HepG2 (cell line): Measurements from ENCODE around the gene ATP8A2. TPM values are rescaled to one million over a fixed set of nuclear protein-coding genes. Genes with fewer than 3 reads are reported as not detected.

Experiments used
- ATAC-seq: fragments of 200-7000 bp; cut with Tn5 transposase; 3 replicates; pipeline ENCODE4 v1.9.1; 2020; ENCODE audit warnings: mild to moderate bottlenecking, moderate library complexity
- BruUV-seq: library from RNA; stranded (reverse); fragments of 400-500 nt; replicated peaks from 2 replicates; lab custom pipeline; 2021; lab: Mats Ljungman, UMichigan
- CTCF ChIA-PET: fragments of 300-600 bp; formaldehyde crosslinking; extraction: SDS; loops from one replicate; lab custom pipeline; 2021; ENCODE audit warnings: low total read pairs, inconsistent platforms, low intra/inter-chr PET ratio; lab: Yijun Ruan, JAX
- POLR2A ChIA-PET: fragments of 350-600 bp; sonication (Branson Sonifier 250); formaldehyde crosslinking; loops from one replicate; lab custom pipeline; 2020; ENCODE audit warnings: antibody characterized with exemption, inconsistent platforms; lab: Yijun Ruan, JAX
- DNase-seq: peaks from one replicate; pipeline ENCODE4 v3.0.0-alpha.2; 2015; ENCODE audit warnings: low spot score
- FAIRE-seq: peaks from 3 replicates; lab custom pipeline; 2011; peaks lifted over from hg19 to GRCh38; lab: Jason Lieb, UNC
- H2AFZ ChIP-seq: one replicate; pipeline ENCODE4 v1.6.1; 2011; ENCODE audit warnings: low read length, inconsistent platforms
- H3K27ac ChIP-seq: fragments of 300-600 bp; 3 replicates; pipeline ENCODE4 v1.8.0; 2011; ENCODE audit warnings: mixed run types, mild to moderate bottlenecking, mixed read lengths, low read length, inconsistent platforms; ENCODE audit not compliant: insufficient read depth; ENCODE audit errors: extremely low read length
- H3K27me3 ChIP-seq, 2 experiments: fragments of 200-600 bp in 1 of 2; 2 replicates in 1 of 2; 3 replicates in 1 of 2; pipeline versions ENCODE4 v1.6.0 to v1.8.0; 2011; ENCODE audit warnings: low read length in 2 of 2, mild to moderate bottlenecking in 2 of 2, moderate library complexity in 2 of 2, inconsistent platforms in 1 of 2; ENCODE audit not compliant: insufficient read depth in 2 of 2, control insufficient read depth in 1 of 2
- H3K36me3 ChIP-seq, 2 experiments: fragments of 200-600 bp in 1 of 2; replicated peaks in 1 of 2; 2 replicates in 1 of 2; 3 replicates in 1 of 2; pipeline versions ENCODE4 v1.5.1 to v1.8.0; 2011; ENCODE audit warnings: low read length in 2 of 2, inconsistent platforms in 1 of 2; ENCODE audit not compliant: insufficient read depth in 2 of 2, control insufficient read depth in 1 of 2
- H3K4me1 ChIP-seq: 2 replicates; pipeline ENCODE4 v1.5.1; 2012; ENCODE audit warnings: low read length, inconsistent platforms; ENCODE audit not compliant: insufficient read depth
- H3K4me2 ChIP-seq: 2 replicates; pipeline ENCODE4 v1.6.0; 2011; ENCODE audit warnings: low read depth, low read length, inconsistent platforms
- H3K4me3 ChIP-seq, 3 experiments: fragments of 200-600 bp in 1 of 3; sonication (generic), shearing (Covaris generic) in 1 of 3; replicated peaks in 1 of 3; 2 replicates each; pipeline ENCODE4 v1.5.1; 2011 to 2016; ENCODE audit warnings: low read length in 3 of 3, inconsistent platforms in 2 of 3, low read depth in 2 of 3, mild to moderate bottlenecking in 2 of 3, control low read depth in 1 of 3, mixed read lengths in 1 of 3; ENCODE audit not compliant: insufficient read depth in 1 of 3
- H3K79me2 ChIP-seq: one replicate; pipeline ENCODE4 v1.6.1; 2011; ENCODE audit warnings: low read length, inconsistent platforms; ENCODE audit not compliant: insufficient read depth
- H3K9ac ChIP-seq: 2 replicates; pipeline ENCODE4 v1.6.0; 2011; ENCODE audit warnings: mild to moderate bottlenecking, low read depth, low read length, inconsistent platforms; ENCODE audit not compliant: insufficient read depth
- H3K9me3 ChIP-seq: 2 replicates; pipeline ENCODE4 v1.5.1; 2012; ENCODE audit warnings: mild to moderate bottlenecking, low read length
- H4K20me1 ChIP-seq: 2 replicates; pipeline ENCODE4 v1.6.0; 2011; ENCODE audit warnings: inconsistent platforms, mild to moderate bottlenecking, low read length, moderate library complexity; ENCODE audit not compliant: insufficient read depth
- CBFB ChIP-seq: sonication (generic); formaldehyde crosslinking; IDR thresholded peaks from 2 replicates; pipeline ENCODE4 v1.4.0; 2020; ENCODE audit warnings: missing genetic modification reagents
- FUBP1 ChIP-seq: sonication (generic); formaldehyde crosslinking; IDR thresholded peaks from 2 replicates; pipeline ENCODE4 v1.5.1; 2020; ENCODE audit warnings: missing genetic modification reagents, mild to moderate bottlenecking, borderline replicate concordance
- HES4 ChIP-seq: sonication (generic); formaldehyde crosslinking; IDR thresholded peaks from 2 replicates; pipeline ENCODE4 v1.9.0; 2021; ENCODE audit warnings: mild to moderate bottlenecking, missing genetic modification reagents, borderline replicate concordance
- MAFF ChIP-seq: IDR thresholded peaks from 2 replicates; pipeline ENCODE4 v1.6.1; 2011; ENCODE audit warnings: low read depth, low read length, improper control_type of control experiment
- MAFK ChIP-seq, 2 experiments: IDR thresholded peaks in 1 of 2; conservative IDR thresholded peaks in 1 of 2; 2 replicates each; pipeline ENCODE4 v1.6.1; 2011; ENCODE audit warnings: improper control_type of control experiment in 2 of 2, low read length in 2 of 2
- MAX ChIP-seq: IDR thresholded peaks from 2 replicates; pipeline ENCODE4 v1.6.1; 2012; ENCODE audit warnings: inconsistent platforms
- NFIC ChIP-seq: IDR thresholded peaks from 2 replicates; pipeline ENCODE4 v1.6.1; 2012; ENCODE audit warnings: mild to moderate bottlenecking, low read length, inconsistent platforms
- RAD51 ChIP-seq: fragments of 450-650 bp; IDR thresholded peaks from 2 replicates; pipeline ENCODE4 v1.6.1; 2016; ENCODE audit warnings: borderline replicate concordance
- TCF7L2 ChIP-seq: IDR thresholded peaks from 2 replicates; pipeline ENCODE4 v1.6.1; 2011; ENCODE audit warnings: mild to moderate bottlenecking, low read depth, low read length, moderate library complexity
- ZKSCAN8 ChIP-seq: IDR thresholded peaks from 2 replicates; pipeline ENCODE4 v1.6.1; 2016; ENCODE audit warnings: borderline replicate concordance, missing genetic modification reagents, missing compliant biosample characterization
- ZNF232 ChIP-seq: sonication (generic); formaldehyde crosslinking; IDR thresholded peaks from 2 replicates; pipeline ENCODE4 v1.4.0; 2020; ENCODE audit warnings: missing genetic modification reagents, borderline replicate concordance
- ZNF24 ChIP-seq: fragments of 450-650 bp; IDR thresholded peaks from 2 replicates; pipeline ENCODE4 v1.6.1; 2017; ENCODE audit warnings: antibody characterized with exemption, mild to moderate bottlenecking
- WGBS: methylation state at CpG from one replicate; pipeline ENCODE4 v1.1.6; 2017; ENCODE audit warnings: low lambda C conversion rate; 5-methylcytosine and 5-hydroxymethylcytosine counted together
- in situ Hi-C: cut with HindIII; loops from 2 replicates; pipeline ENCODE4 v1.10.0; 2017; ENCODE audit warnings: low pct_unique_long_range_greater_than_20kb; ENCODE audit not compliant: extremely low pct_ligation_motif_present
- intact Hi-C: fragments of 100-400 bp; cut with micrococcal nuclease; formaldehyde crosslinking; loops from one replicate; pipeline ENCODE4 v1.10.0; 2022; ENCODE audit not compliant: unreplicated experiment
- polyA plus RNA-seq, 8 experiments: library from polyadenylated mRNA; depleted of rRNA in 3 of 8; stranded (reverse) in 7 of 8; unstranded in 1 of 8; fragments of >200 nt; fragmentation: Illumina TruSeq in 4 of 8; extraction: Trizol in 4 of 8; gene quantifications; 2 replicates each; pipeline versions ENCODE4 v1.2.1 to v1.2.3, GENCODE V29; 2011 to 2016; ENCODE audit warnings: low read depth in 4 of 8, missing spikeins in 1 of 8, mixed read lengths in 1 of 8; ENCODE audit not compliant: insufficient read depth in 1 of 8
- total RNA-seq, 5 experiments: library from RNA; depleted of rRNA; stranded (reverse); fragments of >200 nt; fragmentation: Illumina TruSeq; extraction: Trizol; gene quantifications; 2 replicates each; pipeline ENCODE4 v1.2.3, GENCODE V29; 2016; ENCODE audit warnings: low read depth in 1 of 5
- TF ChIP-seq, protein P1 (sequence below): sonication (generic); formaldehyde crosslinking; IDR thresholded peaks from 2 replicates; pipeline ENCODE4 v1.5.1; 2020; ENCODE audit warnings: missing genetic modification reagents, mild to moderate bottlenecking, borderline replicate concordance
- TF ChIP-seq, protein P2 (sequence below): sonication (generic); formaldehyde crosslinking; IDR thresholded peaks from 2 replicates; pipeline ENCODE4 v1.5.0; 2020; ENCODE audit warnings: mild to moderate bottlenecking, low read depth, missing genetic modification reagents, borderline replicate concordance
- TF ChIP-seq, protein P3 (sequence below): sonication (generic); formaldehyde crosslinking; IDR thresholded peaks from 2 replicates; pipeline ENCODE4 v1.4.0; 2020; ENCODE audit warnings: missing genetic modification reagents
- TF ChIP-seq, protein P4 (sequence below): sonication (generic); formaldehyde crosslinking; IDR thresholded peaks from 2 replicates; pipeline ENCODE4 v1.5.1; 2020; ENCODE audit warnings: mild to moderate bottlenecking, missing genetic modification reagents, moderate library complexity

The ATP8A2 gene
- total and polyA plus RNA-seq, 2 of the 13 experiments (the other 11 are each of a cell fraction or from before 2014, with no cell fraction given) = 0.09 TPM; not detected in 1

- TF ChIP-seq HES4 = no peak
- TF ChIP-seq, protein P1, sequence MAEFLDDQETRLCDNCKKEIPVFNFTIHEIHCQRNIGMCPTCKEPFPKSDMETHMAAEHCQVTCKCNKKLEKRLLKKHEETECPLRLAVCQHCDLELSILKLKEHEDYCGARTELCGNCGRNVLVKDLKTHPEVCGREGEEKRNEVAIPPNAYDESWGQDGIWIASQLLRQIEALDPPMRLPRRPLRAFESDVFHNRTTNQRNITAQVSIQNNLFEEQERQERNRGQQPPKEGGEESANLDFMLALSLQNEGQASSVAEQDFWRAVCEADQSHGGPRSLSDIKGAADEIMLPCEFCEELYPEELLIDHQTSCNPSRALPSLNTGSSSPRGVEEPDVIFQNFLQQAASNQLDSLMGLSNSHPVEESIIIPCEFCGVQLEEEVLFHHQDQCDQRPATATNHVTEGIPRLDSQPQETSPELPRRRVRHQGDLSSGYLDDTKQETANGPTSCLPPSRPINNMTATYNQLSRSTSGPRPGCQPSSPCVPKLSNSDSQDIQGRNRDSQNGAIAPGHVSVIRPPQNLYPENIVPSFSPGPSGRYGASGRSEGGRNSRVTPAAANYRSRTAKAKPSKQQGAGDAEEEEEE = no peak
These were observed 669.7 kb downstream of the ATP8A2 start (continued) for GRCh38 chr13:26041444-26041843.

DNA sequence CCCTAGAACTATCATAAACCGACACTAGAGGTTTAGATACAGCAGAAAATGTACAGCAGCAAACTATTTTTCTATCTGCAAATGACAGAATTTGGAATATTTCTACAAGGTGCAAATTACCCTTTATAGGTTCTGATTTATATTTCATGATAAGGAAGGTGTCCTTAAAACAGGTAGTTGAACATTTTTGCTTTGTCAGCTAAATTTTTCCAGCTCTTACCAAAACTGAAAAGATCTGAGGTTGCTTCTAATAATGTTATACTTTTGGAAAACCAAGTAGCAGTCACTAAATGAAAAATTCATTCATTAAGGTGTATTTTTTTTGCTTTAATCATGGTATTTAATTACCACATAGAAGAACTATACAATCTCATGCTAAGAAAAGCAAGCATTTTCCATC, 671.0 kb downstream of the ATP8A2 start:
- no peak overlapping the region for H3K9ac ChIP-seq
- FAIRE-seq (no peak), DNase-seq (no peak), ATAC-seq (no peak)
- no peak overlapping the region for H2AFZ ChIP-seq
- peaks cover 0 to 16% of the 10 kb centered on the region in 2 experiments; a peak in 2 of 5 replicates for H3K27me3 ChIP-seq
- no peak overlapping the region for H3K4me2 ChIP-seq
- BruUV-seq = no TSS peak
- ChIA-PET POLR2A (no interaction called here), CTCF (no interaction called here)
- H3K79me2 ChIP-seq = no peaks in the 10 kb centered on the region
- H3K36me3 ChIP-seq = no peaks in the 10 kb centered on the region
- H3K9me3 ChIP-seq = no peaks in the 10 kb centered on the region
- H3K4me1 ChIP-seq = no peaks in the 10 kb centered on the region
- intact Hi-C loops = no loop called here
- no peaks in the 10 kb centered on the region for H4K20me1 ChIP-seq
- H3K4me3 ChIP-seq = no peak overlapping the region
- in situ Hi-C loops = no loop called here
- H3K27ac ChIP-seq = no peak overlapping the region
- WGBS = 0% methylated on average over 1 of the region's 1 CpG
- TF ChIP-seq NFIC (no peak), CBFB (CRISPR knock-in tag) (no peak), ZNF232 (CRISPR knock-in tag) (no peak), MAX (no peak), MAFF (peak; percentile 97), ZNF24 (no peak), TCF7L2 (no peak), FUBP1 (CRISPR knock-in tag) (no peak), ZKSCAN8 (CRISPR knock-in tag) (no peak), RAD51 (no peak), MAFK (conservative IDR thresholded peaks at IDR 0.05 in 1 of 2, IDR thresholded peaks at IDR 0.05 in 1 of 2; ENCODE audit: low read length in 2 of 2) (peak; percentile 94 to 98)
- TF ChIP-seq, protein P2, sequence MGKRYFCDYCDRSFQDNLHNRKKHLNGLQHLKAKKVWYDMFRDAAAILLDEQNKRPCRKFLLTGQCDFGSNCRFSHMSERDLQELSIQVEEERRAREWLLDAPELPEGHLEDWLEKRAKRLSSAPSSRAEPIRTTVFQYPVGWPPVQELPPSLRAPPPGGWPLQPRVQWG = no peak
- TF ChIP-seq, protein P3, sequence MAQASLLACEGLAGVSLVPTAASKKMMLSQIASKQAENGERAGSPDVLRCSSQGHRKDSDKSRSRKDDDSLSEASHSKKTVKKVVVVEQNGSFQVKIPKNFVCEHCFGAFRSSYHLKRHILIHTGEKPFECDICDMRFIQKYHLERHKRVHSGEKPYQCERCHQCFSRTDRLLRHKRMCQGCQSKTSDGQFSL (CRISPR knock-in tag) = no peak
- TF ChIP-seq, protein P4, sequence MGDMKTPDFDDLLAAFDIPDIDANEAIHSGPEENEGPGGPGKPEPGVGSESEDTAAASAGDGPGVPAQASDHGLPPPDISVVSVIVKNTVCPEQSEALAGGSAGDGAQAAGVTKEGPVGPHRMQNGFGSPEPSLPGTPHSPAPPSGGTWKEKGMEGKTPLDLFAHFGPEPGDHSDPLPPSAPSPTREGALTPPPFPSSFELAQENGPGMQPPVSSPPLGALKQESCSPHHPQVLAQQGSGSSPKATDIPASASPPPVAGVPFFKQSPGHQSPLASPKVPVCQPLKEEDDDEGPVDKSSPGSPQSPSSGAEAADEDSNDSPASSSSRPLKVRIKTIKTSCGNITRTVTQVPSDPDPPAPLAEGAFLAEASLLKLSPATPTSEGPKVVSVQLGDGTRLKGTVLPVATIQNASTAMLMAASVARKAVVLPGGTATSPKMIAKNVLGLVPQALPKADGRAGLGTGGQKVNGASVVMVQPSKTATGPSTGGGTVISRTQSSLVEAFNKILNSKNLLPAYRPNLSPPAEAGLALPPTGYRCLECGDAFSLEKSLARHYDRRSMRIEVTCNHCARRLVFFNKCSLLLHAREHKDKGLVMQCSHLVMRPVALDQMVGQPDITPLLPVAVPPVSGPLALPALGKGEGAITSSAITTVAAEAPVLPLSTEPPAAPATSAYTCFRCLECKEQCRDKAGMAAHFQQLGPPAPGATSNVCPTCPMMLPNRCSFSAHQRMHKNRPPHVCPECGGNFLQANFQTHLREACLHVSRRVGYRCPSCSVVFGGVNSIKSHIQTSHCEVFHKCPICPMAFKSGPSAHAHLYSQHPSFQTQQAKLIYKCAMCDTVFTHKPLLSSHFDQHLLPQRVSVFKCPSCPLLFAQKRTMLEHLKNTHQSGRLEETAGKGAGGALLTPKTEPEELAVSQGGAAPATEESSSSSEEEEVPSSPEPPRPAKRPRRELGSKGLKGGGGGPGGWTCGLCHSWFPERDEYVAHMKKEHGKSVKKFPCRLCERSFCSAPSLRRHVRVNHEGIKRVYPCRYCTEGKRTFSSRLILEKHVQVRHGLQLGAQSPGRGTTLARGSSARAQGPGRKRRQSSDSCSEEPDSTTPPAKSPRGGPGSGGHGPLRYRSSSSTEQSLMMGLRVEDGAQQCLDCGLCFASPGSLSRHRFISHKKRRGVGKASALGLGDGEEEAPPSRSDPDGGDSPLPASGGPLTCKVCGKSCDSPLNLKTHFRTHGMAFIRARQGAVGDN (CRISPR knock-in tag) = no peak
